Natural killer cell treated with Interleukin-12 subunit alpha and Interleukin-12 subunit beta and Interleukin-15 and Interleukin-18, amount 100 ng/mL, for 72 hours (primary cell): Measurements from ENCODE around the gene TBC1D8. TPM values are rescaled to one million over a fixed set of nuclear protein-coding genes. Genes with fewer than 3 reads are reported as not detected.
A peak's percentile ranks its signal among the peaks of the same experiment; 100 is the strongest.

Experiments used
- ATAC-seq, 2 donors: fragments of 150-1000 bp; cut with Tn5 transposase in 1 of 2; sonication (Bioruptor Pico), chemical (Tn5 transposase) in 1 of 2; 2 replicates each; pipeline ENCODE4 v1.10.0; 2021
- DNase-seq: peaks from one replicate; pipeline ENCODE4 v3.0.0; 2022; ENCODE audit warnings: low spot score
- H3K27ac Mint-ChIP-seq, 2 donors: 1 replicate in 1 of 2; 2 replicates in 1 of 2; pipeline ENCODE4 v1.8.0; 2022; ENCODE audit warnings: mixed read lengths in 2 of 2, mild to moderate bottlenecking in 1 of 2, moderate library complexity in 1 of 2
- H3K27me3 Mint-ChIP-seq, 2 donors: 1 replicate in 1 of 2; 2 replicates in 1 of 2; pipeline ENCODE4 v1.8.0; 2022; ENCODE audit warnings: mixed read lengths in 2 of 2
- H3K36me3 Mint-ChIP-seq: one replicate; pipeline ENCODE4 v1.8.0; 2022; ENCODE audit warnings: mixed read lengths
- H3K4me1 Mint-ChIP-seq, 2 donors: 1 replicate in 1 of 2; 2 replicates in 1 of 2; pipeline ENCODE4 v1.8.0; 2022; ENCODE audit warnings: low read depth in 2 of 2, mixed read lengths in 2 of 2, mild to moderate bottlenecking in 1 of 2
- H3K4me3 Mint-ChIP-seq: one replicate; pipeline ENCODE4 v1.8.0; 2022; ENCODE audit warnings: mixed read lengths
- H3K9me3 Mint-ChIP-seq: 2 replicates; pipeline ENCODE4 v1.8.0; 2022; ENCODE audit warnings: mixed read lengths
- total RNA-seq, 2 donors: library from RNA; stranded (reverse); gene quantifications; one replicate each; pipeline ENCODE4 v1.2.3, GENCODE V29; 2022

Gene TBC1D8
- total RNA-seq, 2 donors from 2014 or later = 0.29 to 0.56 TPM

- Mint-ChIP-seq H3K27me3 (peaks cover 0 to 5% of the 10 kb centered on the region in 2 donors), H3K36me3 (no peaks in the 10 kb centered on the region), H3K9me3 (no peaks in the 10 kb centered on the region), H3K27ac (no peak overlapping the region), H3K4me1 (no peaks in the 10 kb centered on the region), H3K4me3 (no peak overlapping the region)
- ATAC-seq (no peak), DNase-seq (peak; percentile 8)
Observed at GRCh38 chr2:100976061-100976460, 175.1 kb downstream of the TBC1D8 start.

DNA sequence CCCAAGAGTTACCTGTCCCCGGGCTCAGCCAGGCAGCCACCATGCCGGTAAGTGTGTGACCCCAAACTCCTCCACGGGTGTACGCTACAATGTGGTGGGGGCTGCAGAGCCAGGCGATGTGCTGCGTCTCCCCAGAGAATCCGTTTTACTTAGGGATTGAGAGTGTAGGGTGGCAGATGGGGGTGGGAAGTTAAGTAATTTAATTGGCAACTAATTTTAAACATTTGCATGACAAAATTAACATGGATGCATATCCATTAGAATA, 175.7 kb downstream of the TBC1D8 start:
- H3K27me3 Mint-ChIP-seq = peaks cover 0 to 5% of the 10 kb centered on the region in 2 donors
- no peak for ATAC-seq

DNA sequence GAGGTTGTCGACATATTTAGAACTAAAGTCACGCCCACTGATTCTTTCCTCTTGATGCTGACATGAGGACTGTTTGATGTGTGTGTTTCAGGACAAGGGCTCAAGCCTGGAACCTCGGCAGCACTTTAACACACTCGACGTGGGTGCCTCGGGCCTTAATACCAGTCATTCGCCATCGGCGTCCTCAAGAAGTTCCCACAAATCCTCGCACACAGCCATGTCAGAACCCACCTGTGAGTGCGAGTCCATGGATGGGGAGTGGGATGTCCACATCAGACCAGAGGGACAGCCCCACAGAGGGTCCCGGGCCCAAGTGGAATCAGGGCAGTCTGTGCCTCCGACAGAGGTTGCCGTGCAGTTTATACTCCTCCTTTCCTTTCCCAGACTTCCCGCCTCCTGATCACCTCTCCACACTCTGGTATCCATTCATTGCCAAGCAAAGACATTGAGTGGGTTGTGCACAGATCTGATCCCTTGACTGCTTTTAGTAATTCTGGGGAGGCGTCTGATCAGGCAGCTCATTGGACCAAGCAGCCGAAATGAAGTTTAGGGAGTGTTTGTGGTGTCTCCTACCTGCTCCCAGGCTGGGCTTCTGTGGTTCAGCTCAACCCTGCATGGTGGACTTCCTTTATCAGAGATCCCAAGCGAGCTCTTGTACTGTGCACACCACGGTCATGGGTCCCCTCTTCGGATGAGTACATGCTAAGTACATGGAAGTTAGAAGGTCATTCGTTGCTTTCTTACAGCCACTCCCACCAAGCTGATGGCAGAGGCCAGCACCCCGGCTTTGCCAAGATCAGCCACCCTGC, 176.3 kb downstream of the TBC1D8 start:
- Mint-ChIP-seq H3K4me1 (no peaks in the 10 kb centered on the region), H3K27me3 (peaks cover 0 to 5% of the 10 kb centered on the region in 2 donors), H3K9me3 (no peaks in the 10 kb centered on the region), H3K27ac (no peak overlapping the region), H3K4me3 (no peak overlapping the region), H3K36me3 (no peaks in the 10 kb centered on the region)
- peak; percentile 57 for DNase-seq
- no peak for ATAC-seq

More for the DNA sequence above, 175.7 kb downstream of the TBC1D8 start:
- DNase-seq = no peak
- no peak overlapping the region for H3K27ac Mint-ChIP-seq
- no peaks in the 10 kb centered on the region for H3K4me1 Mint-ChIP-seq
- H3K9me3 Mint-ChIP-seq = no peaks in the 10 kb centered on the region
- no peak overlapping the region for H3K4me3 Mint-ChIP-seq
- H3K36me3 Mint-ChIP-seq = no peaks in the 10 kb centered on the region

DNA sequence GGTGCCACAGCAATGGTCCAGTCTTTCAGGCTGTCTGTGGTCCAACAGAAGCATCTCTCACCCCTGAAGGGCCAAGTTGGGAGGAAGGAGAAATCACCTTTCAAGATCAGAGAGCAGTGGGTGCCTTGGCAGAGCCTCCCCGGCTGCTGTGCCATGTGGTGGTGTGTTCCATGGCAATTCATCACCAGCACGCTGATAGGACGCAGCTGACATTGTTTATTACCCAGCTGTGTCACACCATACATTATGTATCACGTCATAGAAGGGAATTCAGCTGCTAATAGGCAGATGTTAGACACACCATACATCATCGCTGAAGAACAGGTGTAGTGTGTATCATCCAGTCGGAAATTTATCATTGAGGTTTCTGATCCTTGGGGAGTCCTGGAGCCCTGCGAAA, 178.7 kb downstream of the TBC1D8 start:
- ATAC-seq (no peak), DNase-seq (no peak)
- Mint-ChIP-seq H3K4me1 (no peaks in the 10 kb centered on the region), H3K27ac (no peak overlapping the region), H3K27me3 (peaks cover 0 to 5% of the 10 kb centered on the region in 2 donors), H3K4me3 (no peak overlapping the region), H3K36me3 (no peaks in the 10 kb centered on the region), H3K9me3 (no peaks in the 10 kb centered on the region)

DNA sequence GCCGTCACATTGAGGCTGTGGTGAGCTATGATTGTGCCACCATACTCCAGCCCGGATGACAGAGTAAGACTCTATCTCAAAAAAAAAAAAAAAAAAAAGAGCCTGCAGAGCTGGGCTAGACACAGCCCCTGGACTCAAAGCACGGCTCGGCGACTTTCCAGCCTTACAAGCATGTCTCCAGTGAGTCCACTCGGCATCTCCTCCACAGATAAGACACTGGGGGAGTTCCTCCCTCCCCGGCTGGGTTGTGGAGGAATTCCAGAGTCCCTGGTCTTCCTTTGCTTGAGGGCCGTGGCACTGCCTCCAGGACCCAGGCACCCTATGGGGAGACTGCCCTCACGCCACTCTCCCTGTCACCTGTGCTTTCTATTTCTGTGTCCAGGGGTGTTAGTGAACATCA, 180.0 kb downstream of the TBC1D8 start:
- Mint-ChIP-seq H3K27me3 (peaks cover 0 to 5% of the 10 kb centered on the region in 2 donors), H3K4me1 (no peaks in the 10 kb centered on the region), H3K36me3 (no peaks in the 10 kb centered on the region), H3K27ac (no peak overlapping the region), H3K9me3 (no peaks in the 10 kb centered on the region), H3K4me3 (no peak overlapping the region)
- peak; percentile 39 for DNase-seq
- peak in 1 of 2 donors; percentile 22 for ATAC-seq

DNA sequence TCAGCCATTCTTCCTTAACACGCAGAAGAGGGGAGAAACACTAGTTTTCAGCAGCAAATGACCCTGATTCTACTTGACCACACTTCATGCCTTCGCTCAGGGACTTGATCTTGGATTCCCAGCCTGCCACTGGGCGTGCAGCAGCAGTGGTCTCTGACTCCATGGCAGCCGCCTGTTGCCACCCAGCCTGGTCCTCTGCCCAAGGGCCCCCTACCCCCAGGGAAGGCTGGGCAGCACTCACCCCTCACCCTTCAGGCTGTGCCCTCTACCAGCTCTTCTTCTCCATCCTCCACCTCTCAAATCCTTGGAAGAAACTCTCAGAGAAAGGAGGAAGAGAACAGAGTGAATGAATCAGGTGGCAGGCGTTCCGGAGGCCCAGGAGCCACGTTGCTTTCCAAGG, 181.2 kb downstream of the TBC1D8 start:
- Mint-ChIP-seq H3K36me3 (no peaks in the 10 kb centered on the region), H3K27me3 (peaks cover 0 to 4% of the 10 kb centered on the region in 2 donors), H3K4me3 (no peak overlapping the region), H3K27ac (no peak overlapping the region), H3K9me3 (no peaks in the 10 kb centered on the region), H3K4me1 (no peaks in the 10 kb centered on the region)
- DNase-seq = no peak
- ATAC-seq = no peak

DNA sequence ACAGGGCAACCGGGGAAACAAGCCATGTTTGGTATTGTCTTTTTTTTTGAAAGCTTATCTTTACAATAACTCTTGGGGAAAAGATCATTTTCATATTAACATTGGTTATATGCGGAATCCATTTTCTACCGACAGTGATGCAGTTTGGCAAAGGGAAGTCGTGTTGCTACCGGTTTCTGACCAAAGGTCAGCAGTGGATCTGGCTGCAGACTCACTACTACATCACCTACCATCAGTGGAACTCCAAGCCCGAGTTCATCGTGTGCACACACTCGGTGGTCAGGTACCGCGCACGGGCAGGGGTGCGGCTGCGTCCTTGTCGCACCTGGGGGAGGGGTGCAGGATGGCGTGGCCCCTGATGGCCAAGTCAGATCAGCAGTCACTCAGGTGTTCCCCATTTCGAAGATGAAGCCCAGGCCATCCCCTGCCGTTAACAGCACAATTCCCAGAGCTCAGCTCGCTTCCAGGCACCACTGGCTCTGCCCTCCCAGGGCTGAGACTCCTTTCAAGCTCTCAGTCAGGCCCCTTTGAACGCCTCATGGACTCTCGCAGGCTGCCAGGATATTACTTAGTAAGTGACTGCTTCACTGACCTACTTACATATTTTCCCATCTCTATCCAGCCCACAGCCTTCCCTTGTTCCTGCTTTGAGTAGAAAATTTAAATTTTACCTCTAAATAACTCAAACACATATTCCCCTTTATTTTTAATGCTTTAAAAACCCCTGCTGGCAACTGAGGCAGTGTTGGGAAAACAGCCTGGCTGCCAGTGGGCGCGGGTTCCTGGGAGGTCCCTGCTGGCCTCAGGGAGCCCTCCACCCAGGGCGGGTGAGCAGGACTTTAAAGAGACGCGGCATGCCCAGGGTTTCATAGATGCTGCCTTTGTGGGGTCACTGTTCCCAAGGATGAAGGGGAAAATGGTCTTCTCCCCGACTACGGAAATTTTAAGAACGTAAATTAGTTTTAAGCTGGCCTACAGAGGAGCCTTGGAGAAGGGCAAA, 182.7 kb downstream of the TBC1D8 start:
- peaks cover 0 to 2% of the 10 kb centered on the region in 2 donors for H3K27me3 Mint-ChIP-seq
- no peaks in the 10 kb centered on the region for H3K36me3 Mint-ChIP-seq
- DNase-seq = peak; percentile 37
- no peaks in the 10 kb centered on the region for H3K4me1 Mint-ChIP-seq
- no peak overlapping the region for H3K27ac Mint-ChIP-seq
- no peaks in the 10 kb centered on the region for H3K9me3 Mint-ChIP-seq
- H3K4me3 Mint-ChIP-seq = no peak overlapping the region
- no peak for ATAC-seq

DNA sequence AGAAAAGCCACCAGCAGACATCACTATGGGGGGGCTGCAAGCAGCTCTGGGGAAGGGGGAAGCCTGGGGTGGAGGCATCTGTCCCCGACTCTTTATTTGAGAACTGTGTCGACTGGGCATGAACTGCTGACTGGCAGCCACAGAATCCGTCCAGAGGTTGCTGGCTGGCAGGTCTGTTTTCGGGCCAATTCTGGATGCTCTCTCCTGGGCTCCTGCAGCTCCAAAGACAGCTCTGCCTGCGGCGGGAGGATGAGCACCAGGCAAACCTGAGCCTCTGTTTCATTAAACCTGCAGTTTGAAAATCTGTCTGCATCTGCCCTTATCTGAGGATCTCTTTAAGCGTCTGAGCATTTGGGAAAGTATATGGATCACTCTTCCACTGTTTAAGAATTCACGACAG, 183.5 kb downstream of the TBC1D8 start:
- ATAC-seq = no peak
- Mint-ChIP-seq H3K9me3 (no peaks in the 10 kb centered on the region), H3K27ac (no peak overlapping the region), H3K27me3 (peaks cover 0 to 2% of the 10 kb centered on the region in 2 donors), H3K36me3 (no peaks in the 10 kb centered on the region), H3K4me1 (no peaks in the 10 kb centered on the region), H3K4me3 (no peak overlapping the region)
- peak; percentile 12 for DNase-seq

DNA sequence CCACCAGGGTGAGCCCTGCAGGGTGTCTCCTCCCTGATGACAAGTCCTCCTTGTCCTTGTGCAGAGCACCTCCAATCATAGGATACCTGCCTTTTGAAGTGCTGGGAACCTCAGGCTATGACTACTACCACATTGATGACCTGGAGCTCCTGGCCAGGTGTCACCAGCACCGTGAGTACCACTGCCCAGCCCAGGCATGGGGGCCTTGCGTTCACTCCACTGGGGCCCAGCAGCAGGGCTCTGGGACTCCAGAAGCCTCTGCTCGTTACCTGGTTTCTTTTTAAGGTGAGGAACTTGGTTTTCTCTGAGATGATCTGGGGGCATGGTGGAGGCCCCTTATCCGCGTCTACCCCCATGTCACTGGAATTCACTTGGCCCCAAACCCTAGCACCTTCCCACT, 185.6 kb downstream of the TBC1D8 start:
- Mint-ChIP-seq H3K27me3 (no peaks in the 10 kb centered on the region), H3K36me3 (no peaks in the 10 kb centered on the region), H3K4me1 (no peaks in the 10 kb centered on the region), H3K27ac (no peak overlapping the region), H3K9me3 (no peaks in the 10 kb centered on the region), H3K4me3 (no peak overlapping the region)
- ATAC-seq = no peak
- DNase-seq = peak; percentile 29

DNA sequence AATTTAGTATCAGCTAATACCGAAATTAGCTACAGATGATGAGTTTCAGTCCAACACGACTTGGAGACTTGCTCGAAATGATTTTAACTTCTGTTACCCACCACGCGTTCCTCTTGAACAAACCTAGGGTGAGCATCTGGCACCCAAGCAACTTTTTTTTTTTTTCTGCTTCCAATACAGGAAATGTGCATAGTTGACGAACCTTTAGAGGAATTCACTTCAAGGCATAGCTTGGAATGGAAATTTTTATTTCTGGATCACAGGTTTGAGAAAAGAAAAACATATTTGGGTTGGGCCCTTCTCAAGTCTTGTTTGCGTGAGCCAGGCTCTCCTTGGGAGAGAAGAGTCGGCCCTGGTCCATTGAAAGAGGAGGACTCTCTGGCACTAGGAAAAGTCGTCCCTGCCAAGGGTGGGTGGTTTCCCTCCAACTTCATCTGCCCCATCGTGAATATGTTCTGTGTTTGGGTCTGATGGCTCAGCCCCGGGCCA, 186.5 kb downstream of the TBC1D8 start:
- no peak for ATAC-seq
- no peak for DNase-seq
- Mint-ChIP-seq H3K27ac (no peak overlapping the region), H3K27me3 (no peaks in the 10 kb centered on the region), H3K4me3 (no peak overlapping the region), H3K36me3 (no peaks in the 10 kb centered on the region), H3K4me1 (no peaks in the 10 kb centered on the region), H3K9me3 (no peaks in the 10 kb centered on the region)

DNA sequence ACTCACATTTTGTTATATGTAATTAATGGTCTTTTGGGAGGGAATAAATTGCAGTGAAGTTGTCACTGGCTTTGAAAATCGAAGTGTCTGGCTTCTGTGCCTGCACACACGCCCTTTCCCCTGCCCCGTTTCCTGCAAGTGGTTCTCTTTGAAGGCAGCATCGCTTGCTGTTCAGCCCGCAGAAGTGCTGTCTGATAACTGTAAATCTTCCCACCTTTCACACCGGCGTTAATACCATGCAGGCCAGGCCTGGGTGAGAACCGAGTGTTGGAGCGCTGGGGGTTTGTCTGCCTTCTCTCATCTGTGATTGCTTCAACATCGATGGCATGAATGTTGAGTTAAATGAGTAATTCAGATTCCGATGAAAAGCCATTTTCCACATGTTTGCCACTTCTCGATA, 187.0 kb downstream of the TBC1D8 start:
- ATAC-seq = no peak
- no peaks in the 10 kb centered on the region for H3K36me3 Mint-ChIP-seq
- no peak overlapping the region for H3K27ac Mint-ChIP-seq
- H3K4me3 Mint-ChIP-seq = no peak overlapping the region
- H3K27me3 Mint-ChIP-seq = no peaks in the 10 kb centered on the region
- peak; percentile 55 for DNase-seq
- no peaks in the 10 kb centered on the region for H3K4me1 Mint-ChIP-seq
- H3K9me3 Mint-ChIP-seq = no peaks in the 10 kb centered on the region

DNA sequence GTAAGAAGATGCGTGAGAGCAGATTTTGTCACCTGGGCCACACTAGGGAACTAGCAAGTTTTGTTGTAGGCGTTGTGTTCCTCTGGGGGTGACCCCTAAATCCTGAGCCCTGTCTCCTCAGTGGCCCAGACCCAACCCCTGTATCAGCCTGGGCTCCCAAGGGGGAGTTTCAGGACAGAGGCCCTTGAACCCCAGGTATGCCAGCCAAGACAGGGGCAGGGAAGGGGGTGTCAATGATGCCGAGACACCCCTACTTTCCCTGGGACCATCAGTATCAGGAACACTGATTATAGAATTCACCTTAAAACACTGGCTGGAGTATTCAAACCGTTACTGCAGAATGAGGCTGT, 188.2 kb downstream of the TBC1D8 start:
- ATAC-seq (peak in 1 of 2 donors; percentile 21), DNase-seq (peak; percentile 56)
- no peaks in the 10 kb centered on the region for H3K9me3 Mint-ChIP-seq
- no peak overlapping the region for H3K27ac Mint-ChIP-seq
- H3K4me3 Mint-ChIP-seq = no peak overlapping the region
- H3K27me3 Mint-ChIP-seq = no peaks in the 10 kb centered on the region
- H3K4me1 Mint-ChIP-seq = no peaks in the 10 kb centered on the region
- no peaks in the 10 kb centered on the region for H3K36me3 Mint-ChIP-seq

DNA sequence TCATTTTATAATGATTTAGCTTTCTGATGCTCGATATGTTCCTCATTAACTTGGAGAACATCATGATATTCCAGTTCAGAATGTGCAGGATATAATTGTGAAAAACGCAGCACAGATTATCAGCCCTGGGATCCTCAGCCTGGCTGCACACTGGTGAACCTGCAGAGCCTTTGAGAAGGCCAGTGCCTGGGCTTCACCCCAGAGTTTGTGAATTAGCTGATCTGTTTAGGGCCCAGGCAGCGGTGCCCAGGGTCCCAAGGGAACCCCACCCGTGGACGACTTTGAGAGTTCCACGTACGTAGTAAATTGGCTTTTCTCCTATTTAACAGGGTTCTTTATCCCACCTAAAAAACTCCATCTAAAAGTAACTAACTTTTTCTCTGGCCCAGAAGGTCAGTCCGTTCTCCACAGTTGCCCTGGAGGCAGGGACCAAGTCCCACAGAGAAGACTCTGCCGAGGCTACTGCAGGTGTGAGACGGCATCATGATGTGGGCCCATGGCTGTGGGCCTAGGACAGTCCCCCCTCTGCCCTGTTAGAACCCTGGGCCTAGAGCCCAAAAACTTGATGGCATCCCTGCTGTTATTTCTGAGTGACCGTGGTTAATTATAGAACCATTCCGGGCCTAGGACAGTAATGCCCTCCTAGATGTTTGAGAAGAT, 188.7 kb downstream of the TBC1D8 start:
- Mint-ChIP-seq H3K4me3 (no peak overlapping the region), H3K27ac (no peak overlapping the region), H3K9me3 (no peaks in the 10 kb centered on the region), H3K27me3 (no peaks in the 10 kb centered on the region), H3K36me3 (no peaks in the 10 kb centered on the region), H3K4me1 (no peaks in the 10 kb centered on the region)
- DNase-seq (peak; percentile 22), ATAC-seq (no peak)

DNA sequence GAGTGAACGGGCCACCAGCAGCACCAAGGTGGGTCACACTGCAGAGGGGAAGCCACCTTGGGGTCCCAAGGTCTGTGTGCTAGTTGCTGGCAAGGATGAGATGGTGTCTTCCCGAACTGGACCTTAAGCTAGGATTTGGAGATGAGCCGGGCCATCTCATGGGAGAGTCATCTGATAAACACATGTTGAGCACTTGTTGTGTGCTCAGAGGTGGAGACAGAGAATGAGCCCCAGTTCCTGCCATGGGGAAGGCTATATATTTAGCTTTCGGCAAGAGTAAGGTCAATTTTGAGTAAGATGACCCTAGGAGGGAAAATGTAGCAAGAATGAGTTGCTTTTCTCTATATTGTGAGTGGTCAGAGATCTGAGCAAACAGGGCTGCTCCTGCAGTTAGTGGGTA, 190.5 kb downstream of the TBC1D8 start:
- H3K36me3 Mint-ChIP-seq = no peaks in the 10 kb centered on the region
- no peaks in the 10 kb centered on the region for H3K9me3 Mint-ChIP-seq
- H3K4me3 Mint-ChIP-seq = no peak overlapping the region
- H3K27ac Mint-ChIP-seq = no peak overlapping the region
- ATAC-seq (no peak), DNase-seq (no peak)
- H3K4me1 Mint-ChIP-seq = no peaks in the 10 kb centered on the region
- peaks cover 0 to 4% of the 10 kb centered on the region in 2 donors for H3K27me3 Mint-ChIP-seq
